Glutamatergic neuron (in vitro differentiated cells): ENCODE measurements around the gene ANO10. TPM values are rescaled to one million over a fixed set of nuclear protein-coding genes. Genes with fewer than 3 reads are reported as not detected.

Experiments
- DNase-seq: peaks from one replicate; pipeline ENCODE4 v3.0.0; 2022
- H3K27ac Mint-ChIP-seq: one replicate; pipeline ENCODE4 v1.8.0; 2020; ENCODE audit warnings: mild to moderate bottlenecking, mixed read lengths, inconsistent platforms; ENCODE audit not compliant: unreplicated experiment
- H3K27me3 Mint-ChIP-seq: one replicate; pipeline ENCODE4 v1.8.0; 2020; ENCODE audit warnings: mild to moderate bottlenecking, moderate library complexity, mixed read lengths, inconsistent platforms; ENCODE audit not compliant: unreplicated experiment
- H3K36me3 Mint-ChIP-seq: one replicate; pipeline ENCODE4 v1.8.0; 2020; ENCODE audit warnings: mild to moderate bottlenecking, mixed read lengths, inconsistent platforms; ENCODE audit not compliant: unreplicated experiment
- H3K4me1 Mint-ChIP-seq: one replicate; pipeline ENCODE4 v1.8.0; 2020; ENCODE audit warnings: mild to moderate bottlenecking, low read depth, mixed read lengths, inconsistent platforms; ENCODE audit not compliant: unreplicated experiment
- H3K4me3 Mint-ChIP-seq: one replicate; pipeline ENCODE4 v1.8.0; 2020; ENCODE audit warnings: mild to moderate bottlenecking, mixed read lengths, inconsistent platforms; ENCODE audit not compliant: unreplicated experiment
- H3K9me3 Mint-ChIP-seq: one replicate; pipeline ENCODE4 v1.8.0; 2020; ENCODE audit warnings: mild to moderate bottlenecking, moderate library complexity, mixed read lengths, inconsistent platforms; ENCODE audit not compliant: unreplicated experiment
- CTCF ChIP-seq: fragments of 200-600 bp; sonication (generic); IDR thresholded peaks from one replicate; pipeline ENCODE4 v1.5.0; 2021; ENCODE audit not compliant: partially characterized antibody, unreplicated experiment
- total RNA-seq: library from RNA; stranded (reverse); fragmentation: NEBNext Ultra II Directional; extraction: Animal tissue kit (Norgen Biotek cat#: 25700); gene quantifications from one replicate; pipeline ENCODE4 v1.2.1, GENCODE V29; 2021; ENCODE audit not compliant: unreplicated experiment

ANO10 gene
- total RNA-seq, 1 donor from 2014 or later: 44.9 TPM

GRCh38 chr3:43515970-43516635, 105.7 kb downstream of the ANO10 start:
- H3K4me1 Mint-ChIP-seq: no peaks in the 10 kb centered on the region
- H3K27me3 Mint-ChIP-seq: no peaks in the 10 kb centered on the region
- no peak overlapping the region for H3K27ac Mint-ChIP-seq
- no peak overlapping the region for H3K4me3 Mint-ChIP-seq
- no peak for DNase-seq
- peaks cover 6% of the 10 kb centered on the region for H3K9me3 Mint-ChIP-seq
- H3K36me3 Mint-ChIP-seq: peaks cover 16% of the 10 kb centered on the region
- no peak for TF ChIP-seq CTCF

- Mint-ChIP-seq H3K9me3 (peaks cover 6% of the 10 kb centered on the region), H3K27ac (no peak overlapping the region), H3K36me3 (peaks cover 16% of the 10 kb centered on the region), H3K4me1 (no peaks in the 10 kb centered on the region), H3K4me3 (no peak overlapping the region), H3K27me3 (no peaks in the 10 kb centered on the region)
- TF ChIP-seq CTCF: no peak
- DNase-seq: no peak
Observed at GRCh38 chr3:43515208-43515917, 106.4 kb downstream of the ANO10 start.

- Mint-ChIP-seq H3K4me3 (no peak overlapping the region), H3K27me3 (no peaks in the 10 kb centered on the region), H3K36me3 (no peaks in the 10 kb centered on the region), H3K27ac (peak overlapping the region; percentile 1), H3K4me1 (no peaks in the 10 kb centered on the region), H3K9me3 (no peaks in the 10 kb centered on the region)
- TF ChIP-seq CTCF: no peak
- DNase-seq: no peak
Observed at GRCh38 chr3:43512754-43513404, 108.9 kb downstream of the ANO10 start.

- Mint-ChIP-seq H3K4me1 (no peaks in the 10 kb centered on the region), H3K27ac (no peak overlapping the region), H3K27me3 (no peaks in the 10 kb centered on the region), H3K9me3 (no peaks in the 10 kb centered on the region), H3K36me3 (no peaks in the 10 kb centered on the region), H3K4me3 (no peak overlapping the region)
- DNase-seq: no peak
- TF ChIP-seq CTCF: no peak
Observed at GRCh38 chr3:43506644-43507043, 115.2 kb downstream of the ANO10 start.

- no peak overlapping the region for H3K4me3 Mint-ChIP-seq
- TF ChIP-seq CTCF: no peak
- no peak for DNase-seq
- no peaks in the 10 kb centered on the region for H3K27me3 Mint-ChIP-seq
- no peak overlapping the region for H3K27ac Mint-ChIP-seq
- no peaks in the 10 kb centered on the region for H3K9me3 Mint-ChIP-seq
- H3K4me1 Mint-ChIP-seq: no peaks in the 10 kb centered on the region
- H3K36me3 Mint-ChIP-seq: no peaks in the 10 kb centered on the region
Observed at GRCh38 chr3:43505351-43505750, 116.5 kb downstream of the ANO10 start.
